Measurements from ENCODE around the gene SYNPO. TPM values are rescaled to one million over a fixed set of nuclear protein-coding genes. Genes with fewer than 3 reads are reported as not detected.

SYNPO gene
- polyA plus RNA-seq, 1 of the 3 experiments (the other 2 are of a cell fraction): 5.1 TPM

DNA sequence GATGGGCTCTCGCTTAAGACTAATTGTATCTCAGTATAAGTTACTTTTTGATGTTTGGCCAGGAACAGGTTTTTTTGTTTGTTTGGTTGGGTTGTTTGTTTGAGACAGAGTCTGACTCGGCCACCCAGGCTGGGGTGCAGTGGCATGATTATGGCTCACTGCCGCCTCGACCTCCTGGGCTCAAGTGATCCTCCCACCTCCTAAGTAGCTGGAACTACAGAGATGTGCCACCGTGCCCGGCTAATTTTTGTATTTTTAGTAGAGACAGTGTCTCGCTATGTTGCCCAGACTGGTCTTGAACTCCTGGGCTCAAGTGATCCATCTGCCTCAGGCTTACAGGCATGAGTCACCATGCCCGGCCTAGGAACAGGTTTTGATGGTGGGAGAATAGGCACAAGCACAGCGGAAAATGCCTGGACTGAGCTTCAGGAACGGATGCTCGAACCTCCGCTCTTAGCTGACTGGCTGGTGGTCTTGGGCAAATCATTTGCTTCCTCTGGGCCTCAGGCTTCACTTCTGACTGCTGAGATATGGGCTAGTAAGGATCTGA is 11.4 kb upstream of the SYNPO start:
- no peaks in the 10 kb centered on the region for H3K27me3 ChIP-seq (ENCODE audit: insufficient read depth)
- H3K4me2 ChIP-seq: no peak overlapping the region
- no peaks in the 10 kb centered on the region for H3K9me3 ChIP-seq
- H3K9ac ChIP-seq: no peak overlapping the region
- peaks cover 6% of the 10 kb centered on the region for H3F3A ChIP-seq (replicated peaks; ENCODE audit: insufficient read depth)
- WGBS (ENCODE audit: low lambda C conversion rate): 85% methylated on average over 9 of the region's 12 CpGs
- ChIA-PET CTCF (interaction anchor here (1.1 to 1.4 kb wide), 3 partner anchors 28 to 68 kb away, joined by 3 to 5 read pairs (median 5); no protein-coding TSS in a partner anchor), POLR2A (no interaction called here)
- DNase-seq: no peak
- H4K20me1 ChIP-seq (ENCODE audit: insufficient read depth): no peaks in the 10 kb centered on the region
- H3K27ac ChIP-seq (ENCODE audit: low read depth in 2 of 2, low read length in 1 of 2): no peak overlapping the region
- no peak overlapping the region for H2AFZ ChIP-seq (ENCODE audit: low read depth)
- TF ChIP-seq EP300 (IDR thresholded peaks at IDR 0.05; ENCODE audit: borderline replicate concordance in 1 of 2, low read depth in 1 of 2, low read length in 1 of 2): no peak
- TF ChIP-seq RAD21 (IDR thresholded peaks at IDR 0.05; ENCODE audit: low read length): no peak
- no peak for TF ChIP-seq GABPA (IDR thresholded peaks at IDR 0.05; ENCODE audit: low read depth)
- TF ChIP-seq RCOR1 (IDR thresholded peaks at IDR 0.05; ENCODE audit: low read length): no peak
- no peak for TF ChIP-seq MXI1 (IDR thresholded peaks at IDR 0.05; ENCODE audit: low read depth, low read length)
- no peak for TF ChIP-seq NFIC (IDR thresholded peaks at IDR 0.05; ENCODE audit: borderline replicate concordance)
- TF ChIP-seq IRF3 (IDR thresholded peaks at IDR 0.05; ENCODE audit: low read depth, low read length): no peak
- no peak for TF ChIP-seq NRF1 (IDR thresholded peaks at IDR 0.05; ENCODE audit: low read depth, low read length)
- TF ChIP-seq, protein P1, sequence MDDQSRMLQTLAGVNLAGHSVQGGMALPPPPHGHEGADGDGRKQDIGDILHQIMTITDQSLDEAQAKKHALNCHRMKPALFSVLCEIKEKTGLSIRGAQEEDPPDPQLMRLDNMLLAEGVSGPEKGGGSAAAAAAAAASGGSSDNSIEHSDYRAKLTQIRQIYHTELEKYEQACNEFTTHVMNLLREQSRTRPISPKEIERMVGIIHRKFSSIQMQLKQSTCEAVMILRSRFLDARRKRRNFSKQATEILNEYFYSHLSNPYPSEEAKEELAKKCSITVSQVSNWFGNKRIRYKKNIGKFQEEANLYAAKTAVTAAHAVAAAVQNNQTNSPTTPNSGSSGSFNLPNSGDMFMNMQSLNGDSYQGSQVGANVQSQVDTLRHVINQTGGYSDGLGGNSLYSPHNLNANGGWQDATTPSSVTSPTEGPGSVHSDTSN (IDR thresholded peaks at IDR 0.05): no peak
- TF ChIP-seq TAF1 (IDR thresholded peaks at IDR 0.05; ENCODE audit: borderline replicate concordance, low read depth, low read length): no peak
- no peak for TF ChIP-seq FOXM1 (IDR thresholded peaks at IDR 0.05; ENCODE audit: low read depth)
- no peak for TF ChIP-seq ZBTB33 (IDR thresholded peaks at IDR 0.05; ENCODE audit: borderline replicate concordance, low read depth)
- no peak for TF ChIP-seq ELF1 (IDR thresholded peaks at IDR 0.05)
- TF ChIP-seq MEF2A (IDR thresholded peaks at IDR 0.05; ENCODE audit: borderline replicate concordance, low read depth): no peak
- no peak; the same call in 1 of the 2 replicates for TF ChIP-seq FOSL2 (IDR thresholded peaks at IDR 0.05; ENCODE audit: borderline replicate concordance, low read depth)
- no peaks in the 10 kb centered on the region for H3K79me2 ChIP-seq (ENCODE audit: insufficient read depth)
- H3K4me1 ChIP-seq (ENCODE audit: control insufficient read depth in 1 of 2, insufficient read depth in 2 of 2, low read depth in 1 of 2, low read length in 1 of 2): peaks cover 0 to 55% of the 10 kb centered on the region in 2 experiments; a peak in 1 of 4 replicates
- no peaks in the 10 kb centered on the region for H3K9me2 ChIP-seq
- H3K4me3 ChIP-seq (ENCODE audit: low read depth in 2 of 2, low read length in 1 of 2): no peak overlapping the region
- H3K36me3 ChIP-seq (replicated peaks in 1 of 2; ENCODE audit: control insufficient read depth in 1 of 2, insufficient read depth in 2 of 2, low read length in 1 of 2): no peaks in the 10 kb centered on the region

All from SK-N-SH (cell line).